Measurements from ENCODE around the gene WEE1.
A peak's percentile ranks its signal among the peaks of the same experiment; 100 is the strongest.

WEE1 gene

DNA sequence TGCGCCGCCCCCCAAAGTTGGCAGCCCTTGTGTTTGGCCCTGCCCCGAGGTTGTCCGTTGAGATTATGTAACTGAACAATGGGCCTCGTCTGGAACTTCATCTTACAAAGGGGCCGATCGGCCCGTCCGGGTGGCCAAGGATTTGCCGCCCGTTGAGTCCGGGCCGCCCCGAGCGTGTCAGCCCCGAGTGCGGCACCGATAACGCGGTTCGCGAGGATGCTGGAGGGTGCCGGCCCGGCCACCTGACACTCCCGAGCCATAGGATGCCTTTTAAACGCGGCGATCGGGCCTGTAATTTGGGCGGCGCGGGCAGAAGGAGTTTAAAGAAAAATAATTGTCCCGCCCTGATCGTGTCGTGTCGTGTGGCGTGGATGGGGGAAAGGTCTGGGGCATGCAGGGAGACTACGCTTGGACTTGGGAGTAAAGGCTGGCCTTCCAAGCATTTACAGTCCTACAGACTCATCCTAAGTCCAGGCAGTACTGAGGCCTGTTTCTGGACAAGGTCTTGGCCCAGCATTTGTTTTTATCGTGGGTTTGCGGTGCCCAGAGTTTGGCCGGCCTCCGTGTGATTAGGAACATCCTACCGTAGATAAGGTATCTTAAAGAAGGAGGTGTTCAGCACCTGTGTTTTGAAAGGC is 1.3 kb downstream of the WEE1 start (continued):
- TF ChIP-seq ZNF335 (tag by site-specific recombination; conservative IDR thresholded peaks at IDR 0.05): peak; percentile 61

DNA sequence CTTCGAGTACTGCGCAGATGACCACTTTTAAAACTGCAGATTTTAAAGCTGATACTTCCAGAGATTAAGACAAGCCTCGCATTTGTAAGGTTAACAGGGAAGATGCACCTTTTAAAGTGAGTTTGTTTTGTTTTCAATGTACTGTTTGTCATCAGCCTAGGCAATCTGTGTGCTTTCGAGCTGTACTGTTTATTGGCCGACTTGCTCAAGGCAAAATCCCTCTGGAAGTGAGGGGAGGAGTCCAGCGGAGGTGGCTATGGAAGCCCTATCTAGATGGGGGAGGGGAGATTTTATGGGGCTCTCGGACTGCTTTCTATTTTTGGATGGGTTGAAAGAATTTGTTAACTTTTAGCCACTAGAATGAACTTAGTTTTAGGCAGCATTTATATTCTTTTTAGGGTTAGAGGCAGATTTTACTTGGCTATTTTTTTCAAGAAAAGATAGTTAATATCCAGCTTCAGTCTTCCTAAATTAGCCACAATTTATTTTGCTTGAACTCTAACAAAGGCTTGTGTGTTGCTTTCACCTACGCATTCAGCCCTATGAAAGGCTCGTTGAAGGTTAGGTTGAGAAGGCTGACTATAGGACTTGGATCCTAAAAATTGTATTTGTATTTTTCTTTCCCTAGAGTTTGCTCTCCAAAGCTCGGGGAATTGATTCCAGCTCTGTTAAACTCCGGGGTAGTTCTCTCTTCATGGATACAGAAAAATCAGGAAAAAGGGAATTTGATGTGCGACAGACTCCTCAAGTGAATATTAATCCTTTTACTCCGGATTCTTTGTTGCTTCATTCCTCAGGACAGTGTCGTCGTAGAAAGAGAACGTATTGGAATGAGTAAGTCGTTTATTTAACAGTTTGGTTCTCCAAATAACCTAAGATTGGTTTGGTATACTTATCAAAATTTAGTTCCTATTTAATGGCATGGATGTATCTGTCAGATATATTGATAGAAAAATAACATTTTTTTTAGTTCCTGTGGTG is 2.1 kb downstream of the WEE1 start:
- Histone ChIP-seq H3K27ac (ENCODE audit: extremely low read depth, low read depth, low read length) (peak overlapping the region; percentile 98), H3K9me3 (ENCODE audit: control insufficient read depth, insufficient read depth, low read depth, low read length) (no peaks in the 10 kb centered on the region), H3K4me3 (ENCODE audit: low read depth, low read length) (peak overlapping the region; percentile 100), H3K4me1 (ENCODE audit: control insufficient read depth, insufficient read depth, low read length) (no peaks in the 10 kb centered on the region), H3K36me3 (ENCODE audit: control insufficient read depth in 2 of 2, insufficient read depth in 1 of 2, low read length in 2 of 2) (peaks cover 3 to 58% of the 10 kb centered on the region in 2 experiments; a peak in 2 of 3 replicates)
- POLR2A ChIA-PET: interaction anchor here (0.5 to 3.5 kb wide), 15 partner anchors 9 to 727 kb away, joined by 3 to 21 read pairs (median 3); partner anchors contain the start of gene ZNF143
- CTCF ChIA-PET: interaction anchor here (0.7 to 2.2 kb wide), 8 partner anchors 40 to 173 kb away, joined by 3 to 10 read pairs (median 4); no protein-coding TSS in a partner anchor
- TF ChIP-seq PRDM6 (tag by site-specific recombination; IDR thresholded peaks at IDR 0.05) (0 out of 2 replicates have a peak, but pooled peaks have one; percentile 28), ZNF629 (tag by site-specific recombination; IDR thresholded peaks at IDR 0.05) (peak; percentile 7; the same call in 1 of the 2 replicates), ZNF10 (tag by site-specific recombination; IDR thresholded peaks at IDR 0.05) (no peak), GLIS1 (tag by site-specific recombination; IDR thresholded peaks at IDR 0.05) (no peak), HOXD13 (CRISPR knock-in tag; IDR thresholded peaks at IDR 0.05; ENCODE audit: borderline replicate concordance) (0 out of 2 replicates have a peak, but pooled peaks have one; percentile 75), SP7 (tag by site-specific recombination; IDR thresholded peaks at IDR 0.05) (no peak), TRIM28 (IDR thresholded peaks at IDR 0.05; ENCODE audit: borderline replicate concordance, low read length) (peak; percentile 55; the same call in 1 of the 2 replicates), ZNF169 (tag by site-specific recombination; IDR thresholded peaks at IDR 0.05) (no peak), ZNF433 (tag by site-specific recombination; IDR thresholded peaks at IDR 0.05; ENCODE audit: low read depth) (no peak), OSR2 (tag by site-specific recombination; IDR thresholded peaks at IDR 0.05) (no peak), ZNF830 (tag by site-specific recombination; IDR thresholded peaks at IDR 0.05; ENCODE audit: low read depth) (no peak), ZNF510 (tag by site-specific recombination; IDR thresholded peaks at IDR 0.05; ENCODE audit: insufficient replicate concordance) (no peak), ZNF175 (tag by site-specific recombination; IDR thresholded peaks at IDR 0.05) (no peak), ZNF18 (tag by site-specific recombination; IDR thresholded peaks at IDR 0.05) (no peak), IKZF3 (tag by site-specific recombination; IDR thresholded peaks at IDR 0.05) (peak; percentile 63), ZNF37A (tag by site-specific recombination; IDR thresholded peaks at IDR 0.05) (no peak), ZNF423 (tag by site-specific recombination; IDR thresholded peaks at IDR 0.05) (no peak), ZNF623 (tag by site-specific recombination; IDR thresholded peaks at IDR 0.05) (no peak), ZNF16 (tag by site-specific recombination; IDR thresholded peaks at IDR 0.05; ENCODE audit: low read depth) (no peak), REPIN1 (tag by site-specific recombination; IDR thresholded peaks at IDR 0.05; ENCODE audit: low read depth) (no peak), HOXC10 (CRISPR knock-in tag; IDR thresholded peaks at IDR 0.05) (no peak), ZFHX2 (tag by site-specific recombination; conservative IDR thresholded peaks at IDR 0.05) (peak; percentile 35), ZNF660 (tag by site-specific recombination; IDR thresholded peaks at IDR 0.05) (0 out of 2 replicates have a peak, but pooled peaks have one; percentile 16), KLF7 (tag by site-specific recombination; IDR thresholded peaks at IDR 0.05; ENCODE audit: borderline replicate concordance) (no peak), ZNF707 (tag by site-specific recombination; IDR thresholded peaks at IDR 0.05) (no peak), ZNF624 (tag by site-specific recombination; IDR thresholded peaks at IDR 0.05) (no peak), ZNF221 (tag by site-specific recombination; IDR thresholded peaks at IDR 0.05; ENCODE audit: borderline replicate concordance) (no peak)
- TF ChIP-seq, protein P1, sequence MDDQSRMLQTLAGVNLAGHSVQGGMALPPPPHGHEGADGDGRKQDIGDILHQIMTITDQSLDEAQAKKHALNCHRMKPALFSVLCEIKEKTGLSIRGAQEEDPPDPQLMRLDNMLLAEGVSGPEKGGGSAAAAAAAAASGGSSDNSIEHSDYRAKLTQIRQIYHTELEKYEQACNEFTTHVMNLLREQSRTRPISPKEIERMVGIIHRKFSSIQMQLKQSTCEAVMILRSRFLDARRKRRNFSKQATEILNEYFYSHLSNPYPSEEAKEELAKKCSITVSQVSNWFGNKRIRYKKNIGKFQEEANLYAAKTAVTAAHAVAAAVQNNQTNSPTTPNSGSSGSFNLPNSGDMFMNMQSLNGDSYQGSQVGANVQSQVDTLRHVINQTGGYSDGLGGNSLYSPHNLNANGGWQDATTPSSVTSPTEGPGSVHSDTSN (CRISPR knock-in tag; IDR thresholded peaks at IDR 0.05): no peak
- TF ChIP-seq, protein P2, sequence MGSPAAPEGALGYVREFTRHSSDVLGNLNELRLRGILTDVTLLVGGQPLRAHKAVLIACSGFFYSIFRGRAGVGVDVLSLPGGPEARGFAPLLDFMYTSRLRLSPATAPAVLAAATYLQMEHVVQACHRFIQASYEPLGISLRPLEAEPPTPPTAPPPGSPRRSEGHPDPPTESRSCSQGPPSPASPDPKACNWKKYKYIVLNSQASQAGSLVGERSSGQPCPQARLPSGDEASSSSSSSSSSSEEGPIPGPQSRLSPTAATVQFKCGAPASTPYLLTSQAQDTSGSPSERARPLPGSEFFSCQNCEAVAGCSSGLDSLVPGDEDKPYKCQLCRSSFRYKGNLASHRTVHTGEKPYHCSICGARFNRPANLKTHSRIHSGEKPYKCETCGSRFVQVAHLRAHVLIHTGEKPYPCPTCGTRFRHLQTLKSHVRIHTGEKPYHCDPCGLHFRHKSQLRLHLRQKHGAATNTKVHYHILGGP (tag by site-specific recombination; IDR thresholded peaks at IDR 0.05): no peak

Data from HEK293 (cell line).